GM19455 (cell line): Measurements from ENCODE around the gene CES1.
"Not testable (repeated sequence)": the region's sequence is repeated elsewhere in the genome, so short reads cannot be mapped to it uniquely, and the experiment has no call there.

ENCODE experiments used
- ATAC-seq: cut with Tn5 transposase; IDR thresholded peaks from one replicate; pipeline ENCODE4 v1.9.1; 2021; ENCODE audit not compliant: unreplicated experiment

CES1 gene

DNA sequence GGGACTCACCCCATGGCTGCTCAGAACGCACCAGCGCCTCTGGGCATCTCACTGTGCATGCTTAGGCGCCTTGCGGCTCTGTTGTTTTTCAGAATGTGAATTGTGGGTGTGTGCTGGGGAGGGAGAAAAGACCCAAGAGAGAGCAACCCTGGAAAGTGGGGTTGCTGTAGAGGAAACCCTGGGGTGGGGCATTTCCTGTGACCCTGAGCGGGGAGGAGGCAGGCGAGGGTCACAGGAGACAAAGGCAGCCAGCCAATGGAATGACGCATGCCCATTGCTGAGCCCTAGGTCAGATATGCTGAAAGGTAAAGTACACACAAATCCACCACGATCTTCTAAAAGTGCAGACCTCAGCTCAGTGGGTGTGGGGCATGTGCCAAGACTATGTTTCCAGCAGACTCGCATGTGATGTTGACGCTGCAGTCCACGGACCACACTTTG, 39.9 kb downstream of the CES1 start:
- not testable (repeated sequence) for ATAC-seq

DNA sequence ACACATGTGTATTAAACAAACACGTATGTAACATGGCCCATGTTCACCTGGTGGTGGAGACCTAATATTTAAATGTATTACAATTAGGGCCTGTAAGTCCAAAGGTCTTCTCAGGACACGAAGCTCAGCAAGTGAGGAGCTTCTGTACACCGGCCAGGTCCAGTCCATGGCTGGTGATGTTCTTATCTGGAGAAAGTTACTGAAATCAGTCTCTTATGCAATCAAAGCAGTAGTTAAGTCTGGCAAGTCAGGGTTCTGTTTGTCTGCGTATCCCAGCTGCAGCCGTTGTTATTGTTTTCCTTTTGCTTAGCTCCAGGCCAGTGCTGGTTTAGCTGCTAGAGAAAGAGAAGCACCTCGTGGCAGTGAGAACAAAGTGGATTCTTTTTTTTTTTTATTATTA, 41.4 kb downstream of the CES1 start:
- ATAC-seq, result not testable (repeated sequence)

DNA sequence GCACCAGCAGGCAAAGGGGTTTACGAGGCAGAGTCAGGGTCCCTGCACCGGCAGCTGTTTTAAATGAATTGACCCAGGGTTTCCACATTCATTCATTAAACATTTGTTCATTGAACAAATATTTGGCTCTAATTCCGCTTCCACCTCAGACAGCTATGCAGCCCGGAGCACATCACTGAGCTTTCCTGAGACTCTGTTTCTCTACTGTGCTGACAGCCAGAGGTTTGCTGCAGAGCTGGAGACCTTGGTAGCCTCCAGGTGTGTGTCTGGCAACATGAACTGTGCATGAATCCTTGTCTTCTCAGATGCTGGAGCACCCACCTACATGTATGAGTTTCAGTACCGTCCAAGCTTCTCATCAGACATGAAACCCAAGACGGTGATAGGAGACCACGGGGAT, 42.7 kb downstream of the CES1 start:
- ATAC-seq, result not testable (repeated sequence)

DNA sequence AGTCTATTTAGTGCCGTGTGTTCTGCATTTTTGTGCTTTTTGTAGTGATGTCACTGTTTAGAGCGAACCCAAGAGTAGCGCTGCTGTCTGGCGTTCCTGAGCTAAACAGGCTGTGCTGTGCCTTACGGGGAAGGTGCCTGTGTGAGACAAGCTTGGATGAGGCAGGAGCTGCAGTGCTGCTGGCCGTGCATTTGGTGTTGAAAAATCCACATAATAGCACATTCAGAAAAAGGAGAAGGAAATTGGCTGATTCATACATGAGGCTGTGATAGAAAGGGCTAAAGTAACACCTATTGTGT, 50.2 kb downstream of the CES1 start:
- not testable (repeated sequence) for ATAC-seq

DNA sequence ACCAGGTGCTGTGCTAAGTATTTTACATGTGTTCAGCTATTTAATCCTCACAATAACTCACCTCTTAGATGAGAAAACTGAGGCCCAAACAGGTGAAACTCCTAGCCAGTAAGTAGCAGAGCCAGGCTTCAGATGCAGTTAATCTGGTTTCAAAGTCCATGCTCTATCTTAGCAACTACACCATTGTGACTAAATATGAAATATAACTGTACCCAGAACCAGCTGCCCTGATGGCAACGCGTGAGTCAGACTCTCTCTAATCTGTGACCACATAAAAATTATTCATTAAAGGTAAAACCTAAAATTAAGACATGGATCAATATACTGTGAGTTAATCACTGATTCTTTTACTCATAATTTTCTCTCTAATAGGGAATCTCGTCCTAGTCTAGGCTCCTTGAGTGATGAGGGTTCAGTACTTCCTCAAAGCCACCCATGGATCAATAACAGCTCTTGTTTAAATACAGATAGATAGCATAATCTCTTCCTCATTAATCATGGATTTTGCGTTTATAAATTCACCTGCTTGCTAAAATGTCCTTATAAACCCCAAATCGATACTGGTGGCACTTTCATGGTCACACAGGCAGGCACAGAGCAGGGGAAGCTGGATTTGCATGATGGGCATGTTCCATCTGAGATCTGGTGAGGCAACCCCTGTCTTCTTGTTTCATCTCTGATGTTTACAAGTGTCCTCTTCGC, 50.7 kb downstream of the CES1 start:
- not testable (repeated sequence) for ATAC-seq

DNA sequence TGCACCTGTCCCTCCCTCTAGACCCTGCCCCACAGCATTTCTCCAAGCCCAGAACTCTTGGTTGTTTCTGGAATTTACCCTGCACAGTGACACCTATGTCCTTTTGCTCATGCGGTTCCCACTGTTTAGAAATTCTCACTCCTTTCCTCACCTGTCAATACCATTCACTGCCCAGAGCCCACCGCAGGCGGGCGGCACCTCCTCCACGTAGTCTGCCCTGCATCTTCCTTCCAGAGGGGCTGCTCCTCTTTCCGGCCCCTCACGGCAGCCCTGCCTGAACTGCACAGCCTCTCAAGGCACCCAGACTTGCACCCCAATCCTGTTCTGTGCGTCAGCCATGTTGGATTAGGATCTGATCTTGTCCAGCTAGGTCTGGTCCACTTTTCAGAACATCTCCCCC, 51.4 kb downstream of the CES1 start:
- not testable (repeated sequence) for ATAC-seq

DNA sequence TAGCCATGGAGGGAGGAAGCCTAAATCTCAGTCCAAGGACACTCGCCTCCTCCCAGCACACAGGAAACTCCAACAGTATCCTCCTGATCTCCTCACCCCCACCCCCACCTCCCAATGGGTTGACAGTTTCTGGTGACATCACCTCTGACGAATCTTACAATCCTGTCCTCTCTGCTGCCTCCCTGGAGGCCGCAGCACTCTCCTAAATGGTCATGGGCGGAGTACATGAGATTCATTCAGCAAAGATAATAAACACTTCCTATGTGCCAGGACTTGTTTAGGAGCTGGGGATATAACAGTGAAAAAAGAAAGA, 52.8 kb downstream of the CES1 start:
- ATAC-seq, result not testable (repeated sequence)

DNA sequence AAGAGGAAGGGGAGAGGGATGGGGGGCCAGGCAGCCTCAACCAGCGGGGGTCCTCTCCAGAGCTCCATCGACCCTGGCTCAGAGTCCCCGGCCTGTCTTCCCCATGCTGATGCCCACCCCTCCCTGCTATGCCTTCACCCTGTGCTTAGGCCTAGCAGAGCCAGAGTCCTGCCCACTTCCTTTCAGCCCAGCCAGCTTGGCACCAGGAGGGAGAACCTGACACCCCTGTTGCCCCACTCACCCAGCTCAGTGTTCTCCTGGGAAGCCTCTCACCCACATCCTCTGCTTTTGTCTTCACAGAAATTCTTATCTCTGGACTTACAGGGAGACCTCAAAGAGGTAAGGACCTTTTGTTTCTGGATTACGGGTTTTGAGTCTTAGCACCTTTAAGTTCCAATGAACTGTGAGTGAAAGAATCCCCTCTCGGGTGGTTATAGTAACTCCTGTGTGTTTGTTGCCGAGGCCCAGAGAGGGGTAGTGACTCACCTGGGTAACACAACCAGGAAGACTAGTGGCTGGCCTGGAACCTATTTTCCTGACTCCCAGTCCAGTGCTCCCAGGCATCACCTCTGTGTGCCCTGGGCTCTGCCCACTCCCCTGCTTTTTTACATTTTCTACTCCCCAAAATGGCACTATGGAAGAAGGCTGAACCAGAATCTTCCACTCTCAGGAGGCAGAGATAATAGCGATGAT, 53.3 kb downstream of the CES1 start:
- no peak for ATAC-seq

DNA sequence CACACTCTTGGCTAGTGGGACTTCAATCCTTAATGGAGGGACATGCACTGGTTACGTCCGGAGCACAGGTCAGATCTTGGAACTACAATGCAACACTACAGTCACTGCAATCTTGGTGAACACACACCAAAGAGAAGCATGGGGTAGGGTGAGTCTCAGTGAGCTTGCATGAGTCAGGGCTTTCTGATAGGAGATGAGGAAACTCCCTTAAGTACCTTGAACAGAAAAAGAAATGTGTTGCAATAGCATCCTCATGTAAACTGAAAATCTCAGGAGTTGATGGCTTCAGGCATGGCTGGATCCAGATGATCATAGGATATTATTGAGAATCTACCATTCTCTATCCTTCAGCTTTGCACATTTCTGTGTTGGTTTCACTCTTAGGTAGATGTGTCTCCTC, 54.1 kb downstream of the CES1 start:
- ATAC-seq, result no peak

DNA sequence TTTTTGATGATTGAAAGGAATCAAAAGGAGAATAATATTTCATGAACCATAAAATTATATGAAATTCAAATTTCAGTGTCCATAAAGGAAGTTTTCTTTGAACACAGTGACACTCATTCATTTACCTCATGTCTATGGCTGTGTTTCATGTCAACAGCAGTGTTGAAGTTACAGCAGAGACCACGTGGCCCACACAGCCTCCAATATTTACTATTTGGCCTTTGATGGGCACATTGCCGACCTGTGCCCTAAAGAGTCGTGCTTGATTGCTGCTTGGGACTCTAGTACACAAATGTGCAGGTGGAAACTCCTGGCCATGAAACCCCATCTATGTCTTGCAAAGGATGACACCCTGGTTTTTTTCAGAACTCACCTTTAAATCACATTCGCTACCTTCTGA, 57.0 kb downstream of the CES1 start:
- no peak for ATAC-seq

DNA sequence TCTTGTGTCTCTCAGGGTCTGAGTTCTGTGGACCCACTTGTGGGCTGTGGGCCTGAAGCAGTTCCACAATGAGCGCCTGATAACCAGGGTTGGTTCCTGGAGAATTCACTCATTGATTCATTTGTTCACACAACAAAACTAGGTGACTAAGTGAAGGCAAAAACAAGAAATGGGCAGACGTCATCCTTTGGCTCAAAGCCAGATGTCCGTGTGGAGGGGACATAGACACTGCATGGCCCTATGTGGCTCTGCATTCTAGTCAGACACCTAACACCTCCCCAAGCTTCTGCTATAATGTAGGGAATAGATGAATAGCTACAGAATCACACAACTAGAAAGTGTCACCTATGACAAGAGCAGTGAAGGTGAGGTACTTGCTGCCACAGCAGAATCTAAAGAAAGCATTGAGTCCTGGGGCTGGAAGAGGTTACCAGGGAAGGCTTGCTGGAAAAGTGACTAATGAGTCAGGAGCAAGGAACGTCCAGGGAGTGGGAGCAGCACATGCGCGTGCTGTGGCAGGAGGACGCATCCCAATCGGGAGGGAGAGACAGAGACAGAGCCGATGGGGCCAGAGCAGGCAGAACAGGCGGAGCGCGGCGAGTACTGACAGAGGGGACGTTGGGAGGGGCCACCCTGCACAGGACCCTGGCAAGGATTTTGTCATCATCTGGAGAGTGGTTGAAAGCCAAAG, 58.9 kb downstream of the CES1 start:
- no peak for ATAC-seq

DNA sequence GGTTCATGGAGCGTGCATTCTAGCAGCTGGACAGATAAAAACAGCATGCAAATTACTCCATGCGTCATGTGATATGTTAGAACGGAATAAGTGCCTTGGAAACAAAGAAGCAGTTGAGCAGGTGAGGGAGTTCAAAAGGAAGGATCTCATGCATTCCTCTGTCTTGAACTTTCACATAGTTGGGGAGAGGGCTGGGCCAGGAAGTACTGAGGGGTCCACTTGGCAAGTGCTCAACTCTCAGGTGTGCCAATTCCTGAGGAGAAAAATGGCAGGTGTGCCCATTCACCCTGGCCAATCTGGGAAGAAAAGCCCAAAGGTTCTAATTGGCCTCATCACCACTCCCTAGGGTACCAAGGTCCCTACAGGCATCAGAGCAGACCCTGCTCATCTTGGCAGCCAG, 67.7 kb downstream of the CES1 start:
- ATAC-seq, result no peak

DNA sequence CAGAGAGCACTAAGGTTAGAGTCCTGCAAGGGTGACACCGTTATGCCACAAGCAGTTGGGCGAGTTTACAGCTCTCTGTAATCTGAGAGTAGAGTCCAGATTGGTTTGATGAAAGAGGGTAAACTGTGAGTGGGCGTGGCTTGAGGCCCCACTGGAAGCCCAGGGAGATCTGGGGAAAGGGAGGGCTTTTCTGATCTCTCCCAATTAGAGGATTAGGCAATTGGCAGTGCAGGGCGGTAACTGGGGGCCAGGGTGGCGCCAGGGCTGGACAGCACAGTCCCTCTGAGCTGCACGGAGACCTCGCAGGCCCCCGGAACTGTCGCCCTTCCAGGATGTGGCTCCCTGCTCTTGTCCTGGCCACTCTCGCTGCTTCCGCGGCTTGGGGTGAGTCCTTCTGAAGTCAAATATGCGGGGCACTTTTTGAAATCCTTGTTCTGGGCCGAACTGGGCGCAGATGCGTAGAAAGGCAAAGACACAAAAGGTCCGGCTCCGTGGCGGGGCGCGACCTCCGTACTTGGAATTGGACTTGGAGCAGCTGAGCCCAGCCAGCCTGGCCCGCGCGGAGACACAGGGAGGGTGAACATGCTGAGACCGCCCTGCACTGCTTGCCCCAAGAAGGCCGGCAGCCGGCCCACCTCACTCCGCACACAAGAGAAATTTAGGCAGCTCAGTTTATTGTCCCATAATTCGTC, 72.4 kb downstream of the CES1 start:
- ATAC-seq, result no peak

DNA sequence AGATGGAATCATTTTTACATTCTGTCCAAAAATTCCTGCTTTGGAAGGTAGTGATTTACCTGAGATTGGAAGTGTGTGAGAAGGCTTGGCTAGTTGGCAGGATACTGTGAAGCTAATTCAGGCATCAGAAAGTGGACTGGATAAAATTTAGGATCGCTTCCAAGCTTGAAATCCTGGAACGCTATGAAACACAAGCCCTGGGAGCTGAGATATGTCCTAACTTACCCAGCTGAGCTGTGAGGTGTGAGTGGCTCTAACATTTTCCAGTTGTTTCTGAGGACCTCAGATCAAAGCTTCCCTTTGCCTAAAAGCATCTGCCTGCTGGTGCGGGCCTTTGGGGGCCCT, 73.0 kb downstream of the CES1 start:
- not testable (repeated sequence) for ATAC-seq

DNA sequence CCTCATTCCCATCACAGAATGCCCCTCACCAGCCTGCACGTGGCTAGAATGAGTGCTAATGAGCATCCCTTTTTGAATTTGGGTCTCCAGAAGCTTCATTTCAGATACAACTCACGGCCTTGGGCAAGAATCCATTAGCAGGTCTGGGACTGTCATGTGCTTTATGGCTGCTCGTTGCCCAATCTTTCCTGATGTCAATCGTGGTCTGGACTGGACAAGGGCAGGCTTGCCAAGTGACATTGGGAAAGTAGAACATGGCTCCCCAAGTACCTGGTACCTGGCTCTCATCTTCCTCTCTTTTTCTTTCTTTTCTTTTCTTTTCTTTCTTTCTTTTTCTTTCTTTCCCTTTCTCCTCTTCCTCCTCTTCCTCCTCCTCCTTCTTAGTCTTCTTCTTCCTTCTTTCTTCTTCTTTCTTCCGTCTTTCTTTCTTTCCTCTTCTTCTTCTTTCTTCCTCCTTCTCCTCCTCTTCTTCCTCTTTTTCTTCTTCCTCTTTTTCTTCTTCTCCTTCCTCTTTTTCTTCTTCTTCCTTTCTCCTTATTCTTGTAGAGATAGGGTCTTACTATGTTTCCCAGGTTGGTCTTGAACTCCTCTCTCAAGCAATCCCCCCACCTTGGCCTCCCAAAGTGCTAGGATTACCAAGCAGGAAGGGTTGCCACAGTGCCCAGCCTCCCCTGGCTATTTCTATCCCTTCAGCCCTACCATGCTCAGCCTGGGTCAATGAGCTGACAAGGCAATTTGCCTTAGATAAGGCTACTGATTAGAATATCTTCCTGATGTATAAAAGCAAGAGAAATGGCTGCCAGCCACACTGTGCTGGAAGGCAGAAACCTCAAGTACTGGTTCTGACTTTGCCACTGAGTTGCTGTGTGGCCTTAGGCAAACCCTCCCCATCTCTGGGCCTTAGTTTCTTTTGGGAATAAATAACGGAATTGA, 75.0 kb downstream of the CES1 start:
- ATAC-seq, result not testable (repeated sequence)

DNA sequence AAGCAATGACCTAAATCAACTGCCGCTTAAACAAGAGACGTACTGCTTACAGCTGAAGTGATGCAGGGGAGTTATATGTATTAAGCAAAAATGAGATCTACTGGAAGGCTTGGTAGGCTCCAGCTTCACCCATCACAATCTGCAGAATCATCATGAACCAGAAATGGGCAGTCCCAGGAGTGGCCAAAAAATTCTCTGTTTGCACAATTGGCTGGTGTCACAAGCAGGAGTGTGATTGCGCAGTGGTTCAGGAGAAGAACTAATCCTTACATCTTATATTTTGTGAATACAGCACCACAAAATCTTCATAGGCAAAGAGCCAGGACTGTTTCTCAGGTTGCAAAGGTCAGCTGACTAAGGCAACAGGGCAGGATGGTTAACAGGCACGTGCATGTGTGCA, 75.9 kb downstream of the CES1 start:
- no peak for ATAC-seq

DNA sequence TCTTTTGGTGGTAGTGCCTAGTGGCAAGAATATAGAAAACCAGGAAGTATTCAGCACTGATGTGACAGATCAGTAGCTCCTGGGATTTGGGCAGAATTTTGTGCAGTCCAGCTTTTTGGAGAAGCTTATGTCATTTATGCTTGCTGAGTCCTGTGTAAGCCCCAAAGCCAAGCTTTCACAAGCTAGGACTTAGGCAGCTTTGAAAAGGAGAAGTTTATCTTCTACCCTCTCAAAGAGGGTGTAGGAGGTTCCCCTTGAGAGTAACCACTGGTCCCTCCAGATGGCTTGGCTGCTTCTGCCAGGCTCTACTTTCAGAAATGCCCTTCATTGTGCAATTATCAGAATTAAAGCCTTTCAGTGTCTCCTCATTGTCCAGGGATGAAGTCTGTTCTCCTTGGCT, 78.8 kb downstream of the CES1 start:
- ATAC-seq, result no peak

DNA sequence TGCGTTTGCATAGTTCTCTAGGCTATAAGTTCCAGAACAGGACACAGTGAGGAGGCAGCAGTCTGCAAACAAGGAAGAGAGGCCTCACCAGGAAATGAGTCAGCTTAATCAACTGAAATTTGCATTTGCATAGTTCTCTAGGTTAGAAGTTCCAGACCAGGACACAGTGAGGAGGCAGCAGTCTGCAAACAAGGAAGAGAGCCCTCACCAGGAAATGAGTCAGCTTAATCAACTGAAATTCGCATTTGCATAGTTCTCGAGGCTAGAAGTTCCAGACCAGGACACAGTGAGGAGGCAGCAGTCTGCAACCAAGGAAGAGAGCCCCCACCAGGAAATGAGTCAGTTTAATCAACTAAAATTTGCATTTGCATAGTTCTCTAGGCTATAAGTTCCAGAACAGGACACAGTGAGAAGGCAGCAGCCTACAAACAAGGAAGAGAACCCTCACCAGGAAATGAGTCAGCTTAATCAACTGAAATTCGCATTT, 79.7 kb downstream of the CES1 start:
- not testable (repeated sequence) for ATAC-seq
